ENCODE measurements around the gene SSC5D.

GRCh38 chr19:55544776-55545439 is 56.7 kb downstream of the SSC5D start:
- TF ChIP-seq CTCF (IDR thresholded peaks at IDR 0.05) (peak in 1 of 3 donors; percentile 6), POLR2A (IDR thresholded peaks at IDR 0.05) (no peak)
